SU-DHL-6 (cell line): ENCODE results near the gene G6PD.

Experiments
- H2AFZ ChIP-seq: fragments of 200-600 bp; sonication (generic); 2 replicates; pipeline ENCODE4 v1.6.1; 2014; ENCODE audit warnings: low read depth, mild to moderate bottlenecking, moderate library complexity, mixed read lengths, antibody characterized with exemption, low read length; ENCODE audit not compliant: severe bottlenecking
- H3F3A ChIP-seq: fragments of 200-600 bp; shearing (Covaris generic); 2 replicates; pipeline ENCODE4 v1.6.0; 2016; ENCODE audit warnings: antibody characterized with exemption, mild to moderate bottlenecking; ENCODE audit not compliant: insufficient read depth
- H3K27ac ChIP-seq: fragments of 200-600 bp; sonication (generic); 2 replicates; pipeline ENCODE4 v1.5.1; 2016; ENCODE audit warnings: low read depth, mild to moderate bottlenecking, low read length, moderate library complexity, mixed read lengths
- H3K27me3 ChIP-seq: fragments of 200-600 bp; sonication (generic), shearing (Covaris generic); 2 replicates; pipeline ENCODE4 v1.6.0; 2014; ENCODE audit warnings: mild to moderate bottlenecking, low read length
- H3K36me3 ChIP-seq: fragments of 200-600 bp; sonication (generic); 2 replicates; pipeline ENCODE4 v1.6.1; 2014; ENCODE audit warnings: mild to moderate bottlenecking, low read length, mixed read lengths
- H3K4me2 ChIP-seq: fragments of 300-600, 200-600 bp; shearing (Covaris generic), sonication (generic); 2 replicates; pipeline ENCODE4 v1.6.0; 2014; ENCODE audit warnings: low read length, low read depth, mild to moderate bottlenecking; ENCODE audit not compliant: poor library complexity, severe bottlenecking
- H3K4me3 ChIP-seq: fragments of 200-600 bp; sonication (generic); 2 replicates; pipeline ENCODE4 v1.5.1; 2014; ENCODE audit warnings: antibody characterized with exemption, low read length, mild to moderate bottlenecking, mixed read lengths; ENCODE audit not compliant: insufficient read depth, poor library complexity, severe bottlenecking
- H3K79me2 ChIP-seq: fragments of 200-600 bp; sonication (generic); 2 replicates; pipeline ENCODE4 v1.6.1; 2014; ENCODE audit warnings: mild to moderate bottlenecking, low read length, moderate library complexity; ENCODE audit not compliant: insufficient read depth
- H3K9ac ChIP-seq: fragments of 200-600 bp; sonication (generic); 2 replicates; pipeline ENCODE4 v1.7.0; 2014; ENCODE audit warnings: mild to moderate bottlenecking, low read length
- H3K9me2 ChIP-seq: fragments of 200-600 bp; sonication (generic); replicated peaks from 2 replicates; pipeline ENCODE4 v1.6.1; 2014; ENCODE audit warnings: low read length; ENCODE audit not compliant: insufficient read depth
- H3K9me3 ChIP-seq: fragments of 200-600 bp; sonication (generic); 2 replicates; pipeline ENCODE4 v1.6.1; 2014; ENCODE audit warnings: low read length, mixed read lengths; ENCODE audit not compliant: insufficient read depth
- H4K20me1 ChIP-seq: fragments of 200-600 bp; sonication (generic); 2 replicates; pipeline ENCODE4 v1.6.1; 2014; ENCODE audit warnings: low read depth, mild to moderate bottlenecking, antibody characterized with exemption, low read length, moderate library complexity, mixed read lengths
- CTCF ChIP-seq: fragments of 200-600 bp; sonication (generic); IDR thresholded peaks from one replicate; pipeline ENCODE4 v1.5.1; 2017; ENCODE audit warnings: antibody characterized with exemption, mild to moderate bottlenecking, low read length, moderate library complexity; ENCODE audit not compliant: insufficient read depth, poor library complexity, severe bottlenecking
- EZH2phosphoT487 ChIP-seq: fragments of 200-600 bp; sonication (generic), shearing (Covaris generic); conservative IDR thresholded peaks from 2 replicates; pipeline ENCODE4 v1.6.1; 2018; ENCODE audit warnings: mild to moderate bottlenecking, antibody characterized with exemption, low read length, moderate library complexity, mixed read lengths

Gene G6PD

GRCh38 chrX:154494715-154495114, 51.9 kb downstream of the G6PD start:
- H3K4me3 ChIP-seq, result no peak overlapping the region
- no peaks in the 10 kb centered on the region; the same call in 1 of the 2 replicates for H3K79me2 ChIP-seq
- TF ChIP-seq CTCF, result no peak
- no peak for TF ChIP-seq EZH2phosphoT487
- H3K9me2 ChIP-seq, result no peaks in the 10 kb centered on the region
- H3K27me3 ChIP-seq, result no peaks in the 10 kb centered on the region
- H2AFZ ChIP-seq, result no peak overlapping the region
- H3K9me3 ChIP-seq, result no peaks in the 10 kb centered on the region
- no peak overlapping the region for H3K9ac ChIP-seq
- H3K36me3 ChIP-seq, result no peaks in the 10 kb centered on the region
- H3K27ac ChIP-seq, result no peak overlapping the region
- no peaks in the 10 kb centered on the region for H4K20me1 ChIP-seq
- 0 out of 2 replicates have a peak, but pooled peaks cover 5% of the 10 kb centered on the region for H3F3A ChIP-seq
- H3K4me2 ChIP-seq, result no peak overlapping the region

GRCh38 chrX:154490414-154491083, 56.1 kb downstream of the G6PD start, which contains the start of gene SLC10A3:
Gene SLC10A3, minus strand, starts transcription at chrX:154490629. Its CDS starts 1,689 bp downstream, at chrX:154488940.
- H3K36me3 ChIP-seq, result no peaks in the 10 kb centered on the region
- peaks cover 6% of the 10 kb centered on the region for H3F3A ChIP-seq
- H3K4me3 ChIP-seq, result peak within 1 kb of the TSS; percentile 76
- peaks cover 8% of the 10 kb centered on the region for H3K79me2 ChIP-seq
- H3K9me3 ChIP-seq, result no peaks in the 10 kb centered on the region
- H3K27me3 ChIP-seq, result no peaks in the 10 kb centered on the region
- no peaks in the 10 kb centered on the region for H3K9me2 ChIP-seq
- H3K9ac ChIP-seq, result peak within 1 kb of the TSS; percentile 74
- peak within 1 kb of the TSS; percentile 65 for H3K27ac ChIP-seq
- no peaks in the 10 kb centered on the region for H4K20me1 ChIP-seq
- peak within 1 kb of the TSS; percentile 89 for H2AFZ ChIP-seq
- peak within 1 kb of the TSS; percentile 81 for H3K4me2 ChIP-seq
- no peak for TF ChIP-seq EZH2phosphoT487
- TF ChIP-seq CTCF, result peak; percentile 9

GRCh38 chrX:154490021-154490413, 56.6 kb downstream of the G6PD start:
- no peaks in the 10 kb centered on the region for H4K20me1 ChIP-seq
- peaks cover 13% of the 10 kb centered on the region for H3K79me2 ChIP-seq
- TF ChIP-seq CTCF, result no peak
- no peak for TF ChIP-seq EZH2phosphoT487
- peak overlapping the region; percentile 65 for H3K27ac ChIP-seq
- no peaks in the 10 kb centered on the region for H3K9me3 ChIP-seq
- H3K9ac ChIP-seq, result peak overlapping the region; percentile 73
- H3K4me2 ChIP-seq, result peak overlapping the region; percentile 81
- H3K9me2 ChIP-seq, result no peaks in the 10 kb centered on the region
- H2AFZ ChIP-seq, result no peak overlapping the region
- peaks cover 6% of the 10 kb centered on the region for H3F3A ChIP-seq
- no peaks in the 10 kb centered on the region for H3K36me3 ChIP-seq
- peak overlapping the region; percentile 76 for H3K4me3 ChIP-seq
- H3K27me3 ChIP-seq, result no peaks in the 10 kb centered on the region
